Urothelium cell line (cell line): ENCODE measurements around the gene WDR62.

ENCODE experiments used
- DNase-seq: peaks from one replicate; pipeline ENCODE4 v3.0.0; 2011; ENCODE audit warnings: low spot score, mixed read lengths
- FAIRE-seq: peaks from 2 replicates; lab custom pipeline; 2011; peaks lifted over from hg19 to GRCh38; lab: Jason Lieb, UNC

WDR62 gene

DNA sequence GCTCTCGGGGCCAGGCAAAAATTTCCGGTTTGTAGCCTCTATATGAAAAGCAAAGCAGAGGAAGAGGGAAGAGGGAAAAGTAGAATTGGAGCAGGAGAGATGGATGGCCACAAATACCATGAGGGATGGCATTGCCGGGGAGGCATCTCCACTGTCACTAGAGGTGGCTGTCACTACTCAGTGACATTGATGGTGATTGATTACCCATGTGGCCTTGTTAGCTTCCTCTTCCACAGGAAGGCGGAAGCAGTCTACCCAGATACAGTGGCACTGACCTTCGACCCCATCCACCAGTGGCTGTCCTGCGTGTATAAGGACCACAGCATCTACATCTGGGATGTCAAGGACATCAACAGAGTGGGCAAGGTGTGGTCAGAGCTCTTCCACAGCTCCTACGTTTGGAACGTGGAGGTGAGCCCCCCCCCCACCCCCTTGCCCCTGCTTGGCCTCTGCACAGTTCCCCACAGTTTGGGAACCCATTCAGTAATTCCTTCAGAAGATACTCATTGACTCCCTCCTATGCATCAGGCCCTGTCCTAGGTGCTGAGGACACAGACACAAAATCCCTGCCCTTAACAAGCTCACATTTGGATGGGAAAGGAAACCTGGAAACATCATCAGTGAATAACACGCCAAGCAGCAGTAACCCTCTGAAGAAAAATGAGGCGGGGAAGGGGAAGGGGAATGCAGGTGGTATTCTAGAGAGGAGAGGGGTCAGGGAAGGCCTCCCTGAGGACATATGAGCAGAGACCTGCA, 18.6 kb downstream of the WDR62 start:
- FAIRE-seq (peak; percentile 42), DNase-seq (no peak)

DNA sequence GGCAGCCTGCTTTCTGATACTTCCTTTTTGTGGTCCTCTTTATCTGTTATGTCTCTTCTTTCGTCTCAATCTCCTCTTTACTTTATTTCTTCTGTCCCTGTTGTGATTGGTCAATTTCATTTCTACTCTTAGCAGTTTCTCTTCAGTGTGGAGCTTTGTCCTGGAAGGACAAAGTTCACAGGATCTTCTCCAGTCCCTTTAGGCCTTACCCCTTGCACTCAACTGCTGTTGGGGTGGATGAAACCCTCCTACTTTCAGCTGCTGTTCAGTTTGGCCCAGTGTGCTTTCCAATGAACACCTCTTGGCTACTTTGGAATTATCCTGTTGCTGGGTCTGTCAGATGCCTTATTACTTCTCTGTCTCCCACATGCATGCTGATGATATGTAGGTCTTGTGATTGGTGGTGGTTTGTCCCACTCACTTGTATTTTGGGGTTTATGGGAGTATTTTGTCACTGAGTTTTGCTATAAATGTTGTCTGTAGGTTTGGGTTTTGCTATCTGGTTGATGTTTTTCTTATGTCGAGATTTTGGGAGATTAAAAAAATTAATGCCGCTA, 24.8 kb downstream of the WDR62 start:
- FAIRE-seq (no peak), DNase-seq (no peak)

DNA sequence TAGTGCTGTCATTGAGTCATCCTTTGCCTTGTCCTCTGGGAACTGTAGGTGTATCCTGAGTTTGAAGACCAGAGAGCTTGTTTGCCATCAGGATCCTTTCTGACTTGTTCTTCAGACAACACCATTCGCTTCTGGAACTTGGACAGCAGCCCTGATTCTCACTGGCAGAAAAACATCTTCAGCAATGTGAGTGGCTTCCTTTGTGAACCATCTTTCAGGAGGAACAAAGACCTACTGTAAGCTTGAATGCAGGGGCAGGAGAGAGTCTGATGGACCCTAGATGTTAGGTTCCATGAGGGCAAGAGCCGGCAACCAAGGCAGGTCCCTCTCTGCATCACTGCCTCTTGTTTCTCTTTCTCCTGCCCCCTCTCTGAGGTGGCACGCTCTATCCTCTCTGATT, 26.7 kb downstream of the WDR62 start:
- DNase-seq (no peak), FAIRE-seq (no peak)

DNA sequence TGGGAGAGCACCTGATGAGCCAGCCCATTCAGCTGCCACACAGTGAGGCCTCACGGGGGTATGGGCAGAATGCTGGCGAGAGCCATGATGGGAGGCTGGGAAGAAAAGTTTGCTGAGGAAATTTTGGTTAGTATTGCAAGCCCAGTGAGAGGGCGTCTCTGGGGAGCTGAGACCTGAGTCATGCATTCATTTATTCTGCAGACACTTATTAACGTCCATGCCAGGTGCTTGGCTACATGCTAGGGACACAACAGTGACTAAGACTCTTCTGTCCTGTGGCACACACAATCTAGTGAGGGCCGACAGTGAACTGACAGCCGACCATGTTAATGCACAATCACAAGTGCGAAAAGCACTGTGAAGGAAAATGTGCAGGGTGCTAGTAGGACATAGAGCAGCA, 27.2 kb downstream of the WDR62 start:
- DNase-seq (no peak), FAIRE-seq (no peak)

DNA sequence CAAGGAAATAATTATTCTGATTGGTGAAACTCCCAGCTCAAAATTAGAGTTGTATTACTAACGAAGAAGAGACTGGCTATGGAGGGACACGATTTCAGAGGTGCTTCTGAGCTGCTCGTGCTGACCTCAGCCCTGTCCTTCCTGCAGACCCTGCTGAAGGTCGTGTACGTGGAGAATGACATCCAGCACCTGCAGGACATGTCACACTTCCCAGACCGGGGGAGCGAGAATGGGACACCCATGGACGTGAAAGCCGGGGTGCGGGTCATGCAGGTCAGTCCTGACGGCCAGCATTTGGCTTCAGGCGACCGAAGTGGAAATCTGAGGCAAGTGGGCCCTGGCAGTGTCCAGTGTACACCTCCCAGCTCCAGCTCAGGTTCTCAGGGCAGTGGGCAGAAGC, 28.2 kb downstream of the WDR62 start:
- DNase-seq (no peak), FAIRE-seq (no peak)

DNA sequence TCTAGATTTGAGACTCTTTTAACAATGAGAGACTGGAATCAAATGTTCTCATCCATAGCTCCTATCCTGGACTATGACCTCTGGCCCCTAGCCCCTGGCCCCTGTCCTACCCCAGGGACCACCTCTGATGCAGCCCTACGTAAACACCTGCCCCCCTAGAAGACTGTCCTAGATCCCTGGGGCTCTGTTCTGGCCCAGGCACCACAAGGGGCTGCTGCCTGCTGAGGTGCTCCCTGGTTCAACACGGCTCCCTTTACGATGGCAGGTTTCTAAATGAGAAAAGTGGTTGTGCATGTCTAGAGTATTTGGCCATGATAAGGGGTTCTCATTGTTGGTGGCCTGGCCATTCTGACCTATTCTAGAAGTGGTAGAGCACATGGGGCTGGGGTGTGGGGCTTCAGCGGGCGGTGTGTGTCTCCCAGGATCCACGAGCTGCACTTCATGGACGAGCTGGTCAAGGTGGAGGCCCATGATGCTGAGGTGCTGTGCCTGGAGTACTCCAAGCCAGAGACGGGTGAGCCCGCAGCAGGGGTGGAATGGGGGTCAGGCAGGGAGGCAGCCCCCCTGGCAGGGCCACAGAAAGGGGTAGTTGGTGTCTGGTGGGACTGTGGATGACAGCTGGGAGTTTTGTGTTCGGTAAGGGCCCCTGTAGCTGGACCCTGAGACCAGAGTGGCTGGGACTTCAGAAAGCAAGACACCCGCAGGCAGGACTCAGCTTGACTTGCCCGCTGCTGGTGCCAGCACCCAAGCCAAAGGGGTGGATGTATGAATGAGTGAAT, 29.7 kb downstream of the WDR62 start:
- FAIRE-seq: no peak
- DNase-seq: no peak

DNA sequence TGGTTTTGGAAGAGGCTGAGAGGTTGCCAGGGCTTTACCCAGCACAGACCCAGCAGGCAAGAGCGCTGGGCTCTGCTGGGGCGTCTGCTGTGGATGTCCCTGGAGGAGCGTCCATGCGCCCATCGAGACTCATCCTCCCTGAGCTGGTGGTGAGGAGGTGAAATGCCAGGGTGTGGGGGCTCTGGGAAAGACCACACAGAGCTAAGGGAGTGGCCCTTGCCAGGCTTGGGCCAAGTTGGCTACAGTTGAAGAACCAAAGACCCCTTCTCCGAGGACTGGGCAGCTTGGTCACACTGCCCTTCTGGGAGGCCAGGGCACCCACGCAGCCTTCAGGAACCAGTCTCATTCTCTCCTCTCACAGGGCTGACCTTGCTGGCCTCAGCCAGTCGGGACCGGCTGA, 31.6 kb downstream of the WDR62 start:
- FAIRE-seq: no peak
- no peak for DNase-seq

DNA sequence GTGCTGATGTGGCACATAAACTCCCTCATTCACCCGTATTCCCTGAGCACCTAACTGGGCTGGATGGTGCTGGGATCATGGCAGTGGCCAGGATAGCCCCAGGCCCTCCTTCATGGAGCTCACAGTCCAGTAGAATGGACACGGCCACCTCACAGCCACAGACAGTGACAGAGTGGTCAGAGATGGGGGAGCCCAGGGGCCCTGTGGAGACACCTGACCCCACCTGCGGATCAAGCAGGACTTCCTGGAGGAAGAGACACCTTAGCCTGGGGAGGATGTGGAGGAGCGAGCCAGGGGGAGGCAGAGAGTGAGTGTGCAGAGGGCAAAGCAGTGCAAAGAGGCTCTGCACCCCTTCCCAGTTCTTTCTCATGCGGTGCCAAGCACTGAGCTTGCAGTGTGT, 35.1 kb downstream of the WDR62 start:
- DNase-seq (no peak), FAIRE-seq (no peak)

DNA sequence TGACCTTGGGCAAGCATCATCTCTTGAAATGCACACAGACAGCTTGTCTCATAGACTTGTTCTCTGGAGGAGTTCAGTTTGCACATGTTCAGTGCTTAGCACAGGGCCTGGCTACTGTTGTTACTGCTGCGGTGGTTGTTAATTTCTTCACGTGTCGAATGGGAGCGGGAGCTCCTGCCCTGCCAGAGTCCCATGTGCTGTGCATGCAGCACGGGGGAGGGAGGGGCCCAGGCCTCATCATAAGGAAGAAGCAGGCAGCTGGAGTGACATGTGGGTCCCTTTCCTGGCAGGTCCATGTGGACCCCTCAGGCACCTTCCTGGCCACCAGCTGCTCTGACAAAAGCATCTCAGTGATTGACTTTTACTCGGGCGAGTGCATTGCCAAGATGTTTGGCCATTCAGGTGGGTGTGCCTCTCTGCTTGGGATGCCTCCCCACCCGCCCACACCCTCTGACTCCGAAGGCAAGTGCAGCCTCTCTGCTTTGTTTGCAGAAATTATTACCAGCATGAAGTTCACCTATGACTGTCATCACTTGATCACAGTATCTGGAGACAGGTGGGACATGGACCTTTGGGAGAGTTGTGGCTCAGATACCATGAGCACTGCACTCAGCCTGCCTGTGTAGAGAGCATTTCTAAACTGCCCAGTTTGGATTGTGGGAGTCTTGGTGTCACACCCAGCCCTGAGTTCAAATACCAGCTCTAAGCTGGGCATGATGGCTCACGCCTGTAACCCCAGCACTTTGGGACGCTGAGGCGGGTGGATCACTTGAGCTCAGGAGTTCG, 36.4 kb downstream of the WDR62 start:
- FAIRE-seq: no peak
- no peak for DNase-seq

DNA sequence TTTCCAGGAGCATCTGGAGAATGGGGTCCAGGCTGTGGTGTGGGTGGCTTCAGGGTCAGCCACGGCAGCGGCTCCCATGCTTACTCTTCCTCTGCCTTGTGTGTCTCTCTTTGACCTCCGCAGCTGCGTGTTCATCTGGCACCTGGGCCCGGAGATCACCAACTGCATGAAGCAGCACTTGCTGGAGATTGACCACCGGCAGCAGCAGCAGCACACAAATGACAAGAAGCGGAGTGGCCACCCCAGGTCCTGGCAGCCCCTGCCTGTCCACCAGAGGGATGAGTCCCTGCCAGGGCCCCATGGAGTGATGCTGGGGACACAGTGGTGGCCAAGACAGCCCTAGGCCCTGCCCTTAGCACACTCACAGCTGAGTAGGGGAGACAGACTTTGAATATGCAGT, 37.9 kb downstream of the WDR62 start:
- DNase-seq (no peak), FAIRE-seq (no peak)

DNA sequence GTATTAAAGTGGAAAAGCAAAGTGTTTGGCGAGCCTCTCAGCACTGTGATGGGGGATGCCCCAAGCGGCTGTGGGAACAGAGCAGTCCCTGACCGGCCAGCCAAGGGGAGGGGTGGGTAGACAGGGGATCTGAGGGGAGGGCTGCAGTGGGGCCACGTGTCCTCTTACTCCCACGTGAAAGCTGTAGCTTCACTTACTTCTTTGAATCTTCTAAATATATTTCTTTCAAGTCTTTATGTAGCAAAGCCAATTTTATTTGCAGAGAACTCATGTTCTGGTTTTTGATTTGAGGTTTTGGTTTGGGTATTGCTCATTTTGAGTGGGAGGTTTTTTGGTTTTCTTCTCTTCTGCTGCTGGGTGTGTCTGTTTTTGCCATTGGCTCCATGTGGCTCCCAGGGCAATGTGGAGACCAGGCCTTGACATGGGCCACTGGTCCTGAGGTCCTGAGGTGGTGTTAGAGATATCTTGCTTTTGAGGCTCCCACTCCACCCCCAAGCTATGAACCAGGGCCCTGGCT, 38.5 kb downstream of the WDR62 start:
- FAIRE-seq: no peak
- DNase-seq: no peak

DNA sequence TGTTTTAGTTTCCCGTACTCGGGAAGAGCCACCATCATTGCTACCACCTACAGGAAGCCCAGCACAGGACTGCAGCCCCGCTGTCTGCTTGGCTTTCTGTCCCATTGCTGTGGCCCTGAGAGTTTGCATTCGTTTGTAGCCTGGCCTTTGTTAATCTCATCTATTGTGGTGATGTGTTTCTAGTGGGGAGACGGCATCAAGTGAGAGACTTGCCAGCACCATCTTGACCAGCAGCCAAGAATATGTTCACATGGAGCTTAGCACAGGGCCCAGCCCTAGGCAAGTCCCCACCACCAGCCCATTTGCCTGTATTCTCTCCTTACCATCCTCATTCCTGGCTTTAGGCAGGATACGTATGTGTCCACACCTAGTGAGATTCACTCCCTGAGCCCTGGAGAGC, 39.0 kb downstream of the WDR62 start:
- FAIRE-seq (no peak), DNase-seq (no peak)

DNA sequence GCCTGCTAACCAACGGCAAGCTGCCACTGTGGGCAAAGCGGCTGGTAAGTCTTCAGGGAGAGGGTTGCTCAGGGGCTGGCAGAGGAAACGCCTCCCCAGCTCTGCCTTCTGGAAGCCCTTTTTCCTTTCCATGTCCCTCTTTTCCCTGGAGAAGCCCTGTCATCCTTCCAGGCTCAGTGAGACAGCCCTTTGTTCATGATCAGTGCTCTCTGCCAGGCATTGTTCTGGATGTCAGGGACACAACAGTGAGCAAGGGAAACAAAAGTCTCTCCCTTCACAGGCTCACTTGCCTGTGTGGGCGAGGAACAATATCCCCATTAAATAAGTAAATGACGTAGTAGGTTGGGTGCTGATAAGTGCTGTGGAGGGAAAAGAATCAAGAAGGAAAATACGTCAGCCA, 42.3 kb downstream of the WDR62 start:
- FAIRE-seq: no peak
- DNase-seq: no peak

DNA sequence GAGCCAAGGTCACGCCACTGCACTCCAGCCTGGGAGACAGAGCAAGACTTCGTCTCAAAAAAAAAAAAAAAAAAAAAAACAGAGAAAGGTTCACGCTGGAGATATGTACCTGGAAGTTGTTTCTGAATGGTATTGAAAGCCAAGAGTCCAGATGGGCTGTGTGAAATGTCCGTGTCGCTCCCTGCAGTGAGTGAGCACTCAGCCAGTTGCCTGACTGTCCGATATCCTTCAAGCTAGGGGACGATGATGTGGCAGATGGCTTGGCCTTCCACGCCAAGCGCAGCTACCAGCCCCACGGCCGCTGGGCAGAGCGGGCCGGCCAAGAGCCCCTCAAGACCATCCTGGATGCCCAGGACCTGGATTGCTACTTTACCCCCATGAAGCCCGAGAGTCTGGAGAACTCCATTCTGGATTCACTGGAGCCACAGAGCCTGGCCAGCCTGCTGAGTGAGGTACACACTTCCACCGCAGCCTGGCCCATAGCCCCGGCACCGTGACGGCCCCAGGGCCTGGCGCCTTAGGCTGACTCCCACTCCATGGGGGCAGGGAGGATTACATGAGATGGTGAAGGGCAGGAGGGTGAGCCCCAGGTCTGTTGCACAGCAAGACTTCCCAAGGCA, 44.6 kb downstream of the WDR62 start:
- no peak for DNase-seq
- no peak for FAIRE-seq

DNA sequence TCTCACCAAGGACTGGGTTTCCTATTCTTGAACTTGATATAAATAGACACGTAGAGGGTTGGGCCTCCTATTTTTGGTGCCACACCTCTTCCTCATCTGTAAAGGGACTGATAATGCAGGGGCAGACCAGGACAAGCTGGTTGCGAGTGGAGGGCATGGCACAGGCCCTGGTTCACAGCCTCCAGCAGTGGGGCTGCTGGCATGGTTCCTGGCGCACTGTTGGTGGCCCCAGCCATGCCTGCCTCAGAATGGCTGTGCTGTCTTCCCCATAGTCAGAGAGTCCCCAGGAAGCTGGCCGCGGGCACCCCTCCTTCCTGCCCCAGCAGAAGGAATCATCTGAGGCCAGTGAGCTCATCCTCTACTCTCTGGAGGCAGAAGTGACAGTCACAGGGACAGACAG, 45.8 kb downstream of the WDR62 start:
- no peak for FAIRE-seq
- DNase-seq: no peak

DNA sequence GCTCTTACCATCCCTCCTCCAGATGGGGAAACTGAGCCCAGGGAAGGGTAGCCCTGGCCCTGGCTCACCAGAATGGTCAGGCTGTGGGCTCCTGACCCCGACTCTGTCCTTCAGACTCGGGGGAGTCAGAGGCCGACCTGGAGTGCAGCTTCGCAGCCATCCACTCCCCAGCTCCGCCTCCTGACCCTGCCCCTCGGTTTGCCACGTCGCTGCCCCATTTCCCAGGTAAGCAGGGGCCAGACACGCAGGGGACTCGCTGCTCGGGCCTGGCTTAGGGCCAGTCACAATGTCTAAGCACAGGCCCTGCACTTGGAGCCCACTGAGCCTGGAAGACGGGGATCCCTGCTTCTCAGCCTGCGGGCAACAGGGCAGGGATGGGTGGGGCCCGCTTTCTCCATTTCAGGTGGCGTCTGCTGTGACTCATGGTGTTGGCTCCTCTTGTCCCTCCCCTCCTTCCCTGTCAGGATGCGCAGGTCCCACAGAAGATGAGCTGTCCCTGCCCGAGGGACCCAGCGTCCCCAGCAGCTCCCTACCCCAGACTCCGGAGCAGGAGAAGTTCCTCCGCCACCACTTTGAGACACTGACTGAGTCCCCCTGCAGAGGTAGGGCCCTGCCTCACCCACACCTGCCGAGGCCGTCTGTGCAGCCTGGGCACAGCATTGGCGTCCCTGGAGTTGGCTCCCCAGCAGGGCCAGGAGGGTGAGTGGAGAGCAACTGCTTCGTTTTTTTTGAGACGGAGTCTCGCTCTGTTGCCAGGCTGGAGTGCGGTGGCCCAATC, 47.0 kb downstream of the WDR62 start:
- FAIRE-seq (no peak), DNase-seq (no peak)

DNA sequence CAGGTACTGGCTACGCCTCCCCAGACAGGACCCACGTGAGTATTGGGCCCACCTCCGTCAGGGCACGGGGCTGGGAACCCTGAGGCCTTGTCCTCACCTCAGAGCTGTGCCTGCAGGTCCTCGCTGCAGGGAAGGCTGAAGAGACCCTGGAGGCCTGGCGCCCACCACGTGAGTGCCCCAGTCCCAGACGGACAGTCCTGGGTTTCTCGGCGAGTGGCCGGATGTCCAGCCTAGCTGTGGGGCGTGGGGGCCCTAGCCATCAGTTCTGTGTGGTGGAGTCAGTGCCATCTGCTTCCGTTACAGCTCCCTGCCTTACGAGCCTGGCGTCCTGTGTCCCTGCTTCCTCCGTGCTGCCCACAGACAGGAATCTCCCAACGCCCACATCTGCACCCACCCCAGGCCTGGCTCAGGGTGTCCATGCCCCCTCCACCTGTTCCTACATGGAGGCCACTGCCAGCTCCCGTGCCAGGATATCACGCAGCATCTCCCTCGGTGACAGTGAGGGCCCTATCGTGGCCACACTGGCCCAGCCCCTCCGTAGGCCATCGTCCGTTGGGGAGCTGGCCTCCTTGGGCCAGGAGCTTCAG, 48.4 kb downstream of the WDR62 start:
- no peak for FAIRE-seq
- DNase-seq: no peak

DNA sequence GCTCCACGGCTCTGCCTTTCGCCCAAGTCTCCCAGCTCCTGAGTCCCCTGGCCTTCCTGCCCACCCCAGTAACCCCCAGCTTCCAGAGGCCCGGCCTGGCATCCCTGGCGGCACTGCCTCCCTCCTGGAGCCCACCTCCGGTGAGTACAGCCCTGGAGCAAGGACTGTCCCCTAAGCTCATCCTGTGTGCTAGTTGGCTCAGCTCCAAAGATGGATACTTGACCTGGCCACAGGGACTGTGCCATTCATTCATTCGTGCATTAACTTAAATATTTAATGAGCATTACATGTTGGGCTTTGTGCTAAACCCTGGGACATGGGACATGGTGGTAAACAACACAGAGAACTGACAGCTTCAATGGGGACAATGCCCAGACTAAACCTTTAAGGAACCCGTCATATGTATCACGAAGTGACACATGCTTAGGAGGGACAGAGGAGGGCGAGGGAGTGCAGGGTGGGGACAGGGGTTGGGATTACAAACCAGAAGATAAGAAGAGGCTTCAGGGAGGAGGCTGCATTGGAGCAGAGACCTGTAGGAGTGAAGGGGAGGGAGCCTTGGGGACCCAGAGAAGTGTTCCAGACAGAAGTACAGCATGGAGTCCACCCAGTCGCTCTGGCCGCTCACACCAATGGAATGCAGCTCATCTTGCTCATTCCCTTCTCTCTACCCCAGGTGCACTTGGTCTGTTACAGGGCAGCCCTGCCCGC, 49.3 kb downstream of the WDR62 start:
- FAIRE-seq (no peak), DNase-seq (no peak)

DNA sequence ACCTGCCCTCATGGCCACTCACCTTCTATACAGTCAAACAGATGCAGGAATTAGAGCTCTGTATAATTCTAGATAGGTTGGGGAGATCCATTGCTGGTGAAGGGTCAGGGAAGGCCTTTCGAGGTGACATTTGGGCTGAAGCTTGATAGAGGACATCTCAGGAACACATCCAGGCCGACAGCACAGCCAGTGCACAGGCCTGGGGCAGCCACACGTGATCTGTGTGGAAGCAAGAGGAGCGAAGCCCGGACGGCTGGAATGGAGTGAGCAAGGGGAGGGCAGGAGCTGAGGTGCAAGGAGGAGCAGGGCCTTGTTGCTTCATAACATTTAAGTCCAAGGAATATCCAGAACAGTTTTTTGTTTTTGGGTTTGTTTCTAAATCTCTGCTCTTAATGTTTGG, 51.7 kb downstream of the WDR62 start:
- no peak for DNase-seq
- no peak for FAIRE-seq
